ENCODE measurements around the gene PGAP6.

The PGAP6 gene

DNA sequence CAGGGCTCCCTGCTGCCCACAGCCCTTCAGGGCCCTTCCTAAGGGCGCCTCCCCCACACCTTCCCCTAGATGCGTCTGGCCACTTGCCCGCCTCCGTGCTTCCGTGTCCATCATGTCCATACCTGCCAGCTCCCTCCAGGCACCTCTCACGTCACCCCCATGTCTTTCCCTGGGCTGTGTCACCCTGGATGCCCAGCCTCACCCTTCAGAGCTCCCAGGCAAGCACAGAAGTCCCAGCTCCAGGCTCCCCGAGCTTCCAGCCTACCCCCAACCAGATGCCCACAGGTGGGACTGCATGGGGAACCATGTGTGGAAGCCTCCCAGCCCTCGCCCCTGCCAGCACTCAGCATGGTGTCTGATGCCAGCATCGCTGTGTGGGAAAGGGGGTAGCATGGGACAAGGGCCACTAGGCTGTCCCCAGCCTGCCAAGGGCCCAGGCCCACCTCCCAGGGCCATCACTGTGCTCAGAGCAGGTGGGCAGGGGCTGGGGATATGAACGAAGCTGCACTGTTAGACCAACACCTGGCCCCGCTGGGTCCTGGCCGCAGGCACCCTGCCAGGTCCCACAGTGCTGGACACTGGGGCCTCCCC, 27.4 kb downstream of the PGAP6 start:
- no peak overlapping the region for H3K27ac ChIP-seq (ENCODE audit: low read length)
- H3K4me3 ChIP-seq (ENCODE audit: low read length) = no peak overlapping the region
- DNase-seq = no peak
- H3K4me1 ChIP-seq (ENCODE audit: low read length) = no peaks in the 10 kb centered on the region; the same call in 1 of the 2 replicates
- TF ChIP-seq EZH2 (optimal IDR thresholded peaks at IDR 0.05; ENCODE audit: low read depth, low read length) = no peak
- TF ChIP-seq EZH2phosphoT487 (IDR thresholded peaks at IDR 0.05; ENCODE audit: low read length) = no peak
- TF ChIP-seq, protein P1, sequence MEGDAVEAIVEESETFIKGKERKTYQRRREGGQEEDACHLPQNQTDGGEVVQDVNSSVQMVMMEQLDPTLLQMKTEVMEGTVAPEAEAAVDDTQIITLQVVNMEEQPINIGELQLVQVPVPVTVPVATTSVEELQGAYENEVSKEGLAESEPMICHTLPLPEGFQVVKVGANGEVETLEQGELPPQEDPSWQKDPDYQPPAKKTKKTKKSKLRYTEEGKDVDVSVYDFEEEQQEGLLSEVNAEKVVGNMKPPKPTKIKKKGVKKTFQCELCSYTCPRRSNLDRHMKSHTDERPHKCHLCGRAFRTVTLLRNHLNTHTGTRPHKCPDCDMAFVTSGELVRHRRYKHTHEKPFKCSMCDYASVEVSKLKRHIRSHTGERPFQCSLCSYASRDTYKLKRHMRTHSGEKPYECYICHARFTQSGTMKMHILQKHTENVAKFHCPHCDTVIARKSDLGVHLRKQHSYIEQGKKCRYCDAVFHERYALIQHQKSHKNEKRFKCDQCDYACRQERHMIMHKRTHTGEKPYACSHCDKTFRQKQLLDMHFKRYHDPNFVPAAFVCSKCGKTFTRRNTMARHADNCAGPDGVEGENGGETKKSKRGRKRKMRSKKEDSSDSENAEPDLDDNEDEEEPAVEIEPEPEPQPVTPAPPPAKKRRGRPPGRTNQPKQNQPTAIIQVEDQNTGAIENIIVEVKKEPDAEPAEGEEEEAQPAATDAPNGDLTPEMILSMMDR (IDR thresholded peaks at IDR 0.05; ENCODE audit: low read length) = no peak
- H3K27me3 ChIP-seq (replicated peaks; ENCODE audit: insufficient read depth, low read length) = no peaks in the 10 kb centered on the region; the same call in 1 of the 2 replicates
- 0 out of 2 replicates have a peak, but pooled peaks cover 4% of the 10 kb centered on the region for H3K36me3 ChIP-seq (replicated peaks; ENCODE audit: insufficient read depth, low read length)
- H4K20me1 ChIP-seq (ENCODE audit: insufficient read depth, low read length) = no peaks in the 10 kb centered on the region
- H3K9me2 ChIP-seq (replicated peaks; ENCODE audit: insufficient read depth, low read length) = no peaks in the 10 kb centered on the region
- no peak overlapping the region for H3K9ac ChIP-seq (ENCODE audit: low read length)
- H3K9me3 ChIP-seq (replicated peaks; ENCODE audit: insufficient read depth, low read length) = no peaks in the 10 kb centered on the region
- H3K79me2 ChIP-seq (ENCODE audit: low read length) = peaks cover 26% of the 10 kb centered on the region
- H3K4me2 ChIP-seq (ENCODE audit: low read depth, low read length) = no peak overlapping the region
- no peaks in the 10 kb centered on the region for H3F3A ChIP-seq (ENCODE audit: insufficient read depth, low read length)
- no peak overlapping the region for H2AFZ ChIP-seq (ENCODE audit: low read length)

DNA sequence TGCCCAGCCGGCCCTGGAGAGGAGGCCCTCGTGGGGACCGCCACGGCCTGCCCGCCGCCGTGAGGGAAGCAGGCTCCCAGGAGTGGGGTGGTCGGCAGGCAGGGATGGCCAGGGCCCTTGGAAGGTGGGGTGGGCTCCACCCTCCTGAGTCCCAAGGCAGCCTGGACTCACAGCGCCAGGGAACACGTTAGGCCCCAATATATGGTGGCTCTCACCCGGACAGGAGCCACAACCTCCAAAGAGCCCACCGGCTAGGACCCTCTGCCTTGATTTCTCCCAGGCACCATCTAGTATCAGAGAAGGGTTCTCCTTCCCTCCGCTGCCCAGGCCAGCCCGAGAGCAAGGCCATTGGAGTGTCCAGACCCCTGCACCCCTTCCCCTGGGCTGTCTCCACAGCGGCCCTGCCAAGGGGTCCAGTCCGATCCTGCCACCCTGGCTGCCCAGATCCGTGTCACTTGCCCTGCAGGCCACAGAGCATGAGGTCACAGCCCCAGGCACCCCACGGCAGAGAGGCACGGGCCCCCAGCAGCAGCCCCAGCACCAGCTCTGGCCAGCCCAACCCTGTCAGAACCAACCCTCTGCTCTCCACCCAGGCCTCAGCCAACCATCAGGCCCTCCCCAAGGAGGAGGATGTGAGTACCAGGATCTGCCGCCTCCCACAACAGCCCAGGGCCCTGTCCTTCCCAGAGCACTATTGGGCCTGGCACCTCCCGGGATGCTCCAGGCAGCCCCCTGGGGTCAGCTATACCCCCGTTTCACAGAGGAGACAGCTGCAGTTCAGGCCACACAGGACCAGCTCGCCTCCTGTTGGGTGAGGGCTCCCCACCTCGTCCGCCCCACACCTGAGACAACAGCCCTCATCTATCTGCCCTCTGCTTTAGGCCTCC, 28.1 kb downstream of the PGAP6 start:
- Histone ChIP-seq H3K79me2 (ENCODE audit: low read length) (peaks cover 32% of the 10 kb centered on the region), H3K4me2 (ENCODE audit: low read depth, low read length) (peak overlapping the region; percentile 36; the same call in 1 of the 2 replicates), H3K9ac (ENCODE audit: low read length) (no peak overlapping the region), H3F3A (ENCODE audit: insufficient read depth, low read length) (no peaks in the 10 kb centered on the region), H3K9me3 (replicated peaks; ENCODE audit: insufficient read depth, low read length) (no peaks in the 10 kb centered on the region), H3K36me3 (replicated peaks; ENCODE audit: insufficient read depth, low read length) (0 out of 2 replicates have a peak, but pooled peaks cover 4% of the 10 kb centered on the region), H3K9me2 (replicated peaks; ENCODE audit: insufficient read depth, low read length) (no peaks in the 10 kb centered on the region), H2AFZ (ENCODE audit: low read length) (peak overlapping the region; percentile 44; the same call in 1 of the 2 replicates), H3K27me3 (replicated peaks; ENCODE audit: insufficient read depth, low read length) (no peaks in the 10 kb centered on the region; the same call in 1 of the 2 replicates), H3K27ac (ENCODE audit: low read length) (no peak overlapping the region), H3K4me3 (ENCODE audit: low read length) (peak overlapping the region; percentile 34; the same call in 1 of the 2 replicates), H4K20me1 (ENCODE audit: insufficient read depth, low read length) (no peaks in the 10 kb centered on the region), H3K4me1 (ENCODE audit: low read length) (no peaks in the 10 kb centered on the region; the same call in 1 of the 2 replicates)
- TF ChIP-seq EZH2phosphoT487 (IDR thresholded peaks at IDR 0.05; ENCODE audit: low read length) (no peak), EZH2 (optimal IDR thresholded peaks at IDR 0.05; ENCODE audit: low read depth, low read length) (no peak)
- TF ChIP-seq, protein P1 (IDR thresholded peaks at IDR 0.05; ENCODE audit: low read length) = no peak
- DNase-seq = no peak

- Histone ChIP-seq H3K4me1 (ENCODE audit: low read length) (no peaks in the 10 kb centered on the region; the same call in 1 of the 2 replicates), H4K20me1 (ENCODE audit: insufficient read depth, low read length) (no peaks in the 10 kb centered on the region), H3K4me2 (ENCODE audit: low read depth, low read length) (peak within 1 kb of the TSS; percentile 82), H3K27ac (ENCODE audit: low read length) (no peak within 1 kb of the TSS), H3K4me3 (ENCODE audit: low read length) (peak within 1 kb of the TSS; percentile 75), H3K27me3 (replicated peaks; ENCODE audit: insufficient read depth, low read length) (no peaks in the 10 kb centered on the region; the same call in 1 of the 2 replicates), H3K9me3 (replicated peaks; ENCODE audit: insufficient read depth, low read length) (no peaks in the 10 kb centered on the region), H3K36me3 (replicated peaks; ENCODE audit: insufficient read depth, low read length) (0 out of 2 replicates have a peak, but pooled peaks cover 4% of the 10 kb centered on the region), H3K9ac (ENCODE audit: low read length) (peak within 1 kb of the TSS; percentile 74), H3K9me2 (replicated peaks; ENCODE audit: insufficient read depth, low read length) (no peaks in the 10 kb centered on the region), H3F3A (ENCODE audit: insufficient read depth, low read length) (no peaks in the 10 kb centered on the region), H3K79me2 (ENCODE audit: low read length) (peaks cover 40% of the 10 kb centered on the region), H2AFZ (ENCODE audit: low read length) (peak within 1 kb of the TSS; percentile 48; the same call in 1 of the 2 replicates)
- TF ChIP-seq EZH2phosphoT487 (IDR thresholded peaks at IDR 0.05; ENCODE audit: low read length) (no peak), EZH2 (optimal IDR thresholded peaks at IDR 0.05; ENCODE audit: low read depth, low read length) (no peak)
- TF ChIP-seq, protein P1 (IDR thresholded peaks at IDR 0.05; ENCODE audit: low read length) = peak; percentile 21
- DNase-seq = peak; percentile 98
Measured at GRCh38 chr16:352547-353403, 29.0 kb downstream of the PGAP6 start, which contains the start of gene AXIN1. AXIN1 (minus strand) TSS chr16:352723; CDS start chr16:347025, 5,698 bp downstream.

All from MM.1S (cell line).